ENCODE measurements around the gene IL25.
"Not testable (repeated sequence)": the region's sequence is repeated elsewhere in the genome, so short reads cannot be mapped to it uniquely, and the experiment has no call there.

Gene IL25

DNA sequence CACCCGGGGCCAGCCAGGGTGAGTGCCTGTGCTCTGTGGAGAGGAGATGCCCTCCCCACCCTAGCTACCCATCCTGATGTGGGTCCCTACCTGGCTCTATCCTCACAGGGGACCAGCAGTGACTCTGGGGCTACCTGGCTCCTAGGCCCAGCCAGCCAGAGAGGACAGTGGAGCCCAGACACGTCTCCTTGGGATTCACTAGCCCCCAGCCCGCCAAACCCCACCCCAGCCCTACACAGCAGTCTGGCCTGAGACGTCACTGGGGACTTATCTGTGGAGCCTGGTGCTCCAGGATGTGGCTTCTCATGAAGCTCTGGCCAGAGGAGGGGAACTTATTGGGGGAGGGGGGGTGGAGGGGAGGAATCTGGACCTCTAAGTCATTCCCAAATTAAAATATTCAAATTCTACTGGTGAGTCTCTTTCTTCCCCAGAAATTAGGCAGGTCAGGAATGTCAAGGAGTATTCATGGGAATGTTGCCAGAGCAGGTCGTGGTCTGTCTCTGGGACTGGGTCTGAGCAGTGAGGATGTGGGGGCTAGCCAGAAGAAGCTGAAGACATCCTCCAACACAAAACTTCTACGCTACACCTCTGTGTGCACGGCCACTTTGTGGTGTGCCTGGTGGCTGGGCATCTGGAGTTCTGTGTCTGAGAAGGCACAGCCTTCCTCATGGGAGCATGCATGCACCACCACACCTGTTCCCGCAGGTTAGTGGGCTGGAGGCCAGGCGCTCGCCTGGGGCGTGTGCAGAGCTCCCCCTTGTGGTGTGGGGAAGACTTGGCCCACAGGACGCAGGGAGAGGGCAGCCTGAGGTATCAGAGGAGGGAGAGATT lies 7.0 kb downstream of the IL25 start:
- Histone ChIP-seq H3K4me1 (ENCODE audit: control insufficient read depth, insufficient read depth, low read length) (peaks cover 4% of the 10 kb centered on the region), H3K36me3 (ENCODE audit: control insufficient read depth, insufficient read depth, low read length) (no peaks in the 10 kb centered on the region), H3K4me3 (ENCODE audit: low read length) (no peak overlapping the region), H3K9me3 (ENCODE audit: control insufficient read depth, low read length) (no peaks in the 10 kb centered on the region), H3K9ac (ENCODE audit: low read length) (no peak overlapping the region), H3K27me3 (ENCODE audit: control insufficient read depth, insufficient read depth, low read length) (no peaks in the 10 kb centered on the region)

GRCh38 chr14:23380197-23380914 lies 7.7 kb downstream of the IL25 start:
- H3K27me3 ChIP-seq (ENCODE audit: control insufficient read depth, insufficient read depth, low read length), result no peaks in the 10 kb centered on the region
- H3K4me1 ChIP-seq (ENCODE audit: control insufficient read depth, insufficient read depth, low read length), result peaks cover 4% of the 10 kb centered on the region
- no peaks in the 10 kb centered on the region for H3K9me3 ChIP-seq (ENCODE audit: control insufficient read depth, low read length)
- no peak overlapping the region for H3K9ac ChIP-seq (ENCODE audit: low read length)
- H3K4me3 ChIP-seq (ENCODE audit: low read length), result no peak overlapping the region
- no peaks in the 10 kb centered on the region for H3K36me3 ChIP-seq (ENCODE audit: control insufficient read depth, insufficient read depth, low read length)

DNA sequence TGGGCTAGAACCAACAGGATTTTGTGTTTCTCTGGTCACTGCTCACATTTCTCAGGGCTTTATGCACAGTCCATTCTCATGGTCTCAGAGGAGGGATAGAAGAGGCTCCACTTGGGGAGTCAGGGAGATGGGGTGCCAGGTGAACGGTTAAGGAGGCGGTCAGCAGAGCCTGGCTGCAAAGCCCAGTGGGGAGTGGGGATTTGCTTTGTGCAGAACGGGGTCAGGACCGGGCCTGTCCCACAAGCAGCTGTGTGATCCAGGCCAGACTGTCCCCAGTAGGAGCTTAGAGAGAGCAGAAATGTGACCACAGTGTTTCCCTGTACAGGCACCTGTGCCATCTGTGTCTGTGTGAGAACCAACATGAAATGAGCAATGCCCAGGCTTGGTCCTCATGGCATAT lies 8.4 kb downstream of the IL25 start:
- H3K4me3 ChIP-seq (ENCODE audit: low read length), result no peak overlapping the region
- no peaks in the 10 kb centered on the region for H3K27me3 ChIP-seq (ENCODE audit: control insufficient read depth, insufficient read depth, low read length)
- peaks cover 4% of the 10 kb centered on the region for H3K4me1 ChIP-seq (ENCODE audit: control insufficient read depth, insufficient read depth, low read length)
- no peaks in the 10 kb centered on the region for H3K36me3 ChIP-seq (ENCODE audit: control insufficient read depth, insufficient read depth, low read length)
- H3K9me3 ChIP-seq (ENCODE audit: control insufficient read depth, low read length), result no peaks in the 10 kb centered on the region
- no peak overlapping the region for H3K9ac ChIP-seq (ENCODE audit: low read length)

DNA sequence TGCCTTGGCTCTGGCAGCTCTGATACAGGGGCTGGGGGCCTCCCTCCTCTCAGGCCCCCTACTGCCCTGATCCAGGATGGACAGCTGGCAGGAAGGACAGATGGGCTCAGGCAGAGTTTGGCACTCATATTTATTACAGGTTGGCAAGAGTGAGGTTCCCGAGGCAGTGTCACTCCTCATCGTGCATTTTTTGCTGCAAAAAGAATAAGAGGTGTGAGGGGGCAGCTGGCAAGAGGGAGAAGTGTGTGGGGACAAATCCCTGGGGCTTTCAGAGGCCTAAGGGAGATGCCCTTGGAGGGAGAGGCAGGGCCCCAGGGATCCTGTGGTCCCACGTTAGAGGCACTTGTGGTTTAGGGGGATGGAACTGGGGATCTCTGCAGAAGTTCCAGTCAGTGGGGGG lies 9.3 kb downstream of the IL25 start:
- no peak overlapping the region for H3K4me3 ChIP-seq (ENCODE audit: low read length)
- no peaks in the 10 kb centered on the region for H3K36me3 ChIP-seq (ENCODE audit: control insufficient read depth, insufficient read depth, low read length)
- peaks cover 4% of the 10 kb centered on the region for H3K4me1 ChIP-seq (ENCODE audit: control insufficient read depth, insufficient read depth, low read length)
- H3K27me3 ChIP-seq (ENCODE audit: control insufficient read depth, insufficient read depth, low read length), result no peaks in the 10 kb centered on the region
- H3K9me3 ChIP-seq (ENCODE audit: control insufficient read depth, low read length), result no peaks in the 10 kb centered on the region
- H3K9ac ChIP-seq (ENCODE audit: low read length), result no peak overlapping the region

GRCh38 chr14:23382276-23382675 lies 9.7 kb downstream of the IL25 start:
- no peaks in the 10 kb centered on the region for H3K36me3 ChIP-seq (ENCODE audit: control insufficient read depth, insufficient read depth, low read length)
- H3K27me3 ChIP-seq (ENCODE audit: control insufficient read depth, insufficient read depth, low read length), result no peaks in the 10 kb centered on the region
- peaks cover 4% of the 10 kb centered on the region for H3K4me1 ChIP-seq (ENCODE audit: control insufficient read depth, insufficient read depth, low read length)
- no peak overlapping the region for H3K4me3 ChIP-seq (ENCODE audit: low read length)
- H3K9me3 ChIP-seq (ENCODE audit: control insufficient read depth, low read length), result no peaks in the 10 kb centered on the region
- no peak overlapping the region for H3K9ac ChIP-seq (ENCODE audit: low read length)

- no peak overlapping the region for H3K4me3 ChIP-seq (ENCODE audit: low read length)
- H3K36me3 ChIP-seq (ENCODE audit: control insufficient read depth, insufficient read depth, low read length), result no peaks in the 10 kb centered on the region
- H3K9me3 ChIP-seq (ENCODE audit: control insufficient read depth, low read length), result no peaks in the 10 kb centered on the region
Measured at GRCh38 chr14:23382731-23383440, 10.3 kb downstream of the IL25 start.

GRCh38 chr14:23384364-23385080 lies 11.9 kb downstream of the IL25 start:
- H3K36me3 ChIP-seq (ENCODE audit: control insufficient read depth, insufficient read depth, low read length), result no peaks in the 10 kb centered on the region

More at GRCh38 chr14:23382731-23383440, 10.3 kb downstream of the IL25 start:
- no peak overlapping the region for H3K9ac ChIP-seq (ENCODE audit: low read length)
- H3K4me1 ChIP-seq (ENCODE audit: control insufficient read depth, insufficient read depth, low read length), result peaks cover 4% of the 10 kb centered on the region
- no peaks in the 10 kb centered on the region for H3K27me3 ChIP-seq (ENCODE audit: control insufficient read depth, insufficient read depth, low read length)

DNA sequence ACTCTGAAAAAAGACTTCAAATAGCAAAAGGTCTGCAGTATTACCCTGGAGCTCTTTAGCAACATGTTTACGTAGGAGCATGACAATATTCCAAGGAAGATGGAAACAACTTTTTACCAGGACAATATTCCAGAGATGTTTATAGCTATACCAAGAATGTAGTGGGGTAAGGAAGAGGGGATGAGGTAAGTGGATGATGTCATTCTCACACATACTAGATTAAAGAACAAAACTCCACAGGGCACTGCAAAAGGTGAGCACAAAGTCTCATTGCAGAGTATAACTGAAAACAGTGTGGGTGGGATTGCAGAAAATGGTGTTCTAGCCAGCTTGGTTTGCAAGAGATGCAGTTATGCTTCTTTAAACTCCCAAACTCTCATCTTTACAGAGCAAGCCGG lies 12.6 kb downstream of the IL25 start:
- Histone ChIP-seq H3K9ac (ENCODE audit: low read length) (no peak overlapping the region), H3K9me3 (ENCODE audit: control insufficient read depth, low read length) (no peaks in the 10 kb centered on the region), H3K4me1 (ENCODE audit: control insufficient read depth, insufficient read depth, low read length) (no peaks in the 10 kb centered on the region), H3K27me3 (ENCODE audit: control insufficient read depth, insufficient read depth, low read length) (no peaks in the 10 kb centered on the region), H3K36me3 (ENCODE audit: control insufficient read depth, insufficient read depth, low read length) (no peaks in the 10 kb centered on the region), H3K4me3 (ENCODE audit: low read length) (no peak overlapping the region)

More at GRCh38 chr14:23384364-23385080, 11.9 kb downstream of the IL25 start:
- Histone ChIP-seq H3K9ac (ENCODE audit: low read length) (no peak overlapping the region), H3K9me3 (ENCODE audit: control insufficient read depth, low read length) (no peaks in the 10 kb centered on the region), H3K4me1 (ENCODE audit: control insufficient read depth, insufficient read depth, low read length) (peaks cover 3% of the 10 kb centered on the region), H3K27me3 (ENCODE audit: control insufficient read depth, insufficient read depth, low read length) (no peaks in the 10 kb centered on the region), H3K4me3 (ENCODE audit: low read length) (no peak overlapping the region)

DNA sequence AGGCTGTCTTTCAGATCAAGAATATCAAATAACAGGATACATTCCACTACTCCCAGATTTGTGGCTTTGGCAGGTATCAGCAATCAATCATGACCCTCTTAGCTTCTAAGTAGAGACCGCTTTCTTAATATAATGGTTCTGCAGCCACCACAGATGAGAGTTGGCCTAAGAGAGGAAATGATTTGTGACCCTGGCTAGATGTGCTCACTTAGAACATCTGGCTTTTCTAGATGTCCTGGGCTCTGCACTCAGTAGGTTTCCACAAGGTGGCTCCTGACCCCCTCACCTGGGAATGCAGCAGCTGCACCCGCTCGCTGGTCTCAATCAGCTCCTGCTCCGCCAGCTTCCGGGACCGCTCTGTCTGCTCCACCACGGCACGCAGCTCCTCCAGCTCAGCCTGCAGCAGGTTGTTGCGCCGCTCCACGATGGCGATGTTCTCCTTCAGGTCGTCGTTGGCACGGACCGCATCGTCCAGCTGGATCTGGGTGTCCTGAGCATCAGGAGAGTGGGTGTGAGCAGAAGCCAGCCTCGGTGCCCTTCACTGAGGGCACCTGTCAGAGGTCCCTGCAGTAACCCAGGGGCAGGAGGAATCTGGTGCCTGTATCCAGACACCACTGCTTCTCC lies 13.1 kb downstream of the IL25 start:
- no peaks in the 10 kb centered on the region for H3K9me3 ChIP-seq (ENCODE audit: control insufficient read depth, low read length)
- H3K36me3 ChIP-seq (ENCODE audit: control insufficient read depth, insufficient read depth, low read length), result no peaks in the 10 kb centered on the region
- no peaks in the 10 kb centered on the region for H3K27me3 ChIP-seq (ENCODE audit: control insufficient read depth, insufficient read depth, low read length)
- no peak overlapping the region for H3K9ac ChIP-seq (ENCODE audit: low read length)
- H3K4me1 ChIP-seq (ENCODE audit: control insufficient read depth, insufficient read depth, low read length), result no peaks in the 10 kb centered on the region
- H3K4me3 ChIP-seq (ENCODE audit: low read length), result no peak overlapping the region

GRCh38 chr14:23386266-23386657 lies 13.7 kb downstream of the IL25 start:
- H3K9ac ChIP-seq (ENCODE audit: low read length); H3K9me3 ChIP-seq (ENCODE audit: control insufficient read depth, low read length); H3K36me3 ChIP-seq (ENCODE audit: control insufficient read depth, insufficient read depth, low read length); H3K27me3 ChIP-seq (ENCODE audit: control insufficient read depth, insufficient read depth, low read length); H3K4me3 ChIP-seq (ENCODE audit: low read length); H3K4me1 ChIP-seq (ENCODE audit: control insufficient read depth, insufficient read depth, low read length): not testable (repeated sequence)

GRCh38 chr14:23386999-23387398 lies 14.4 kb downstream of the IL25 start:
- Histone ChIP-seq H3K9ac (ENCODE audit: low read length) (no peak overlapping the region), H3K4me3 (ENCODE audit: low read length) (no peak overlapping the region), H3K27me3 (ENCODE audit: control insufficient read depth, insufficient read depth, low read length) (no peaks in the 10 kb centered on the region), H3K9me3 (ENCODE audit: control insufficient read depth, low read length) (no peaks in the 10 kb centered on the region), H3K36me3 (ENCODE audit: control insufficient read depth, insufficient read depth, low read length) (no peaks in the 10 kb centered on the region), H3K4me1 (ENCODE audit: control insufficient read depth, insufficient read depth, low read length) (no peaks in the 10 kb centered on the region)

Data from mucosa of stomach (tissue), 1 donor.